ENCODE measurements around the gene DPEP3. TPM values are rescaled to one million over a fixed set of nuclear protein-coding genes. Genes with fewer than 3 reads are reported as not detected.

DPEP3 gene
- polyA plus RNA-seq, 1 donor from 2014 or later = not detected

GRCh38 chr16:67942510-67943255 is 37.6 kb downstream of the DPEP3 start:
- no peaks in the 10 kb centered on the region for H3F3A ChIP-seq (ENCODE audit: insufficient read depth, low read length, poor library complexity, severe bottlenecking)
- no peak overlapping the region for H2AFZ ChIP-seq (ENCODE audit: low read depth, low read length)
- no peak overlapping the region for H3K4me3 ChIP-seq (ENCODE audit: low read length)
- no peaks in the 10 kb centered on the region for H4K20me1 ChIP-seq (ENCODE audit: insufficient read depth)
- no peak overlapping the region for H3K4me2 ChIP-seq (ENCODE audit: low read length)
- TF ChIP-seq EP300 (conservative IDR thresholded peaks at IDR 0.05; ENCODE audit: poor library complexity, severe bottlenecking) (no peak), POLR2AphosphoS5 (IDR thresholded peaks at IDR 0.05) (no peak), MXI1 (conservative IDR thresholded peaks at IDR 0.05; ENCODE audit: poor library complexity, severe bottlenecking) (no peak), RAD21 (conservative IDR thresholded peaks at IDR 0.05) (no peak), REST (IDR thresholded peaks at IDR 0.05; ENCODE audit: borderline replicate concordance) (no peak), TAF1 (IDR thresholded peaks at IDR 0.05; ENCODE audit: low read depth) (no peak), EZH2 (IDR thresholded peaks at IDR 0.05; ENCODE audit: borderline replicate concordance, insufficient read depth, low read length, poor library complexity, severe bottlenecking) (no peak), SMC3 (conservative IDR thresholded peaks at IDR 0.05; ENCODE audit: poor library complexity) (no peak)
- H3K27ac ChIP-seq (ENCODE audit: low read length) = no peak overlapping the region
- no peaks in the 10 kb centered on the region for H3K79me2 ChIP-seq (replicated peaks; ENCODE audit: insufficient read depth, low read length)
- no peaks in the 10 kb centered on the region for H3K9me2 ChIP-seq (ENCODE audit: insufficient read depth, low read length)
- no peaks in the 10 kb centered on the region for H3K27me3 ChIP-seq (ENCODE audit: insufficient read depth, low read depth, low read length)
- H3K36me3 ChIP-seq (ENCODE audit: insufficient read depth, low read length) = no peaks in the 10 kb centered on the region
- no peaks in the 10 kb centered on the region for H3K9me3 ChIP-seq (ENCODE audit: low read length)
- H3K9ac ChIP-seq (ENCODE audit: low read length) = no peak overlapping the region

- no peaks in the 10 kb centered on the region for H3K36me3 ChIP-seq (ENCODE audit: insufficient read depth, low read length)
- H3K27ac ChIP-seq (ENCODE audit: low read length) = no peak overlapping the region
Measured at GRCh38 chr16:67942200-67942509, 38.1 kb downstream of the DPEP3 start.

More at GRCh38 chr16:67942200-67942509, 38.1 kb downstream of the DPEP3 start:
- Histone ChIP-seq H3K79me2 (replicated peaks; ENCODE audit: insufficient read depth, low read length) (no peaks in the 10 kb centered on the region), H3K27me3 (ENCODE audit: insufficient read depth, low read depth, low read length) (no peaks in the 10 kb centered on the region), H3K4me3 (ENCODE audit: low read length) (no peak overlapping the region), H3K9me3 (ENCODE audit: low read length) (no peaks in the 10 kb centered on the region), H3K9ac (ENCODE audit: low read length) (no peak overlapping the region), H4K20me1 (ENCODE audit: insufficient read depth) (no peaks in the 10 kb centered on the region), H3K4me2 (ENCODE audit: low read length) (no peak overlapping the region), H3F3A (ENCODE audit: insufficient read depth, low read length, poor library complexity, severe bottlenecking) (no peaks in the 10 kb centered on the region), H3K9me2 (ENCODE audit: insufficient read depth, low read length) (no peaks in the 10 kb centered on the region), H2AFZ (ENCODE audit: low read depth, low read length) (no peak overlapping the region)
- TF ChIP-seq CTCF (IDR thresholded peaks at IDR 0.05; ENCODE audit: poor library complexity, severe bottlenecking) = peak; percentile 51
- TF ChIP-seq RAD21 (conservative IDR thresholded peaks at IDR 0.05) = no peak

Data from neural cell (in vitro differentiated cells).